GM12872 (cell line): Measurements from ENCODE around the gene KCNQ1.

Source experiments
- TF ChIP-seq, protein P1 (sequence below): IDR thresholded peaks from 3 replicates; pipeline ENCODE4 v1.5.1; 2011; ENCODE audit warnings: low read depth, mild to moderate bottlenecking, low read length, moderate library complexity; ENCODE audit not compliant: insufficient read depth

Gene KCNQ1

GRCh38 chr11:2789791-2790567, 345.2 kb downstream of the KCNQ1 start:
- TF ChIP-seq, protein P1, sequence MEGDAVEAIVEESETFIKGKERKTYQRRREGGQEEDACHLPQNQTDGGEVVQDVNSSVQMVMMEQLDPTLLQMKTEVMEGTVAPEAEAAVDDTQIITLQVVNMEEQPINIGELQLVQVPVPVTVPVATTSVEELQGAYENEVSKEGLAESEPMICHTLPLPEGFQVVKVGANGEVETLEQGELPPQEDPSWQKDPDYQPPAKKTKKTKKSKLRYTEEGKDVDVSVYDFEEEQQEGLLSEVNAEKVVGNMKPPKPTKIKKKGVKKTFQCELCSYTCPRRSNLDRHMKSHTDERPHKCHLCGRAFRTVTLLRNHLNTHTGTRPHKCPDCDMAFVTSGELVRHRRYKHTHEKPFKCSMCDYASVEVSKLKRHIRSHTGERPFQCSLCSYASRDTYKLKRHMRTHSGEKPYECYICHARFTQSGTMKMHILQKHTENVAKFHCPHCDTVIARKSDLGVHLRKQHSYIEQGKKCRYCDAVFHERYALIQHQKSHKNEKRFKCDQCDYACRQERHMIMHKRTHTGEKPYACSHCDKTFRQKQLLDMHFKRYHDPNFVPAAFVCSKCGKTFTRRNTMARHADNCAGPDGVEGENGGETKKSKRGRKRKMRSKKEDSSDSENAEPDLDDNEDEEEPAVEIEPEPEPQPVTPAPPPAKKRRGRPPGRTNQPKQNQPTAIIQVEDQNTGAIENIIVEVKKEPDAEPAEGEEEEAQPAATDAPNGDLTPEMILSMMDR, result no peak

DNA sequence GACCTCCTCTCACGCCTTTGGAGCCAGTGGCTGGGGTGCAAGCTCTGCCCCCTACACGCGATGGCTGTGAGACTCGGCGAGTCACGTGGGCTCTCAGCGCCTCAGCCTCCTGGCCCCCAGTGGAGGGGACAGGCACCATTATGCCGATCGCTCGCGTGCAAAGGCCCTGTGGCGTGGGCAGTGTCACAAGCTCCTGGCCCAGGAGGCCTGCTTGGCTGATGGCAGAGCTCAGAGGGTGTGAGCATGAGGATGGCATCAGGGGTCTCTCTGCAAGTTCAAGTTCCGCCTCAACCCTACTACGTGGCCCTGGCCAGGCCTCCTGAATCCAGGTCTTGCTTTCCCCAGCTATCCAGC, 345.7 kb downstream of the KCNQ1 start:
- TF ChIP-seq, protein P1, result no peak

DNA sequence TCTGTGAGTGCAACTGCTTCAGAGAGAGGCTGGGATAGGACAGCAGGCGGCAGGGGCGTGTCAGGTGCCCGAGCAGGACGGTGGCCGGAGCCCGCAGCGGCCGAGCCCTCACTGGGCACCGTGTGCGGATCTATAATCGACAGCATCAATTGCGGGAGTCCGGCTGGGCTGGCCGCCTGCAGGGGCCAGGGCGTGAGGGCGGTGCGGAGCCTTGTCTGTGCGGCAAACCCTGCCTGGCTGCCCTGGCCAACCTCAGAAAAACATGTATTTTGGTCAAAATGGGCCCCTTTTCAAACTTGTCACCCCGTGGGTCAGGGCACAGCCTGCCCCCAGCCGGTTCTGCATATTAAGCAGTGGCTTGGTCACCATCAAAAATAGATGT, 346.3 kb downstream of the KCNQ1 start:
- TF ChIP-seq, protein P1, result no peak

- TF ChIP-seq, protein P1, result no peak
Observed at GRCh38 chr11:2791521-2792380, 346.9 kb downstream of the KCNQ1 start.

GRCh38 chr11:2792381-2793250, 347.8 kb downstream of the KCNQ1 start:
- TF ChIP-seq, protein P1, result no peak

DNA sequence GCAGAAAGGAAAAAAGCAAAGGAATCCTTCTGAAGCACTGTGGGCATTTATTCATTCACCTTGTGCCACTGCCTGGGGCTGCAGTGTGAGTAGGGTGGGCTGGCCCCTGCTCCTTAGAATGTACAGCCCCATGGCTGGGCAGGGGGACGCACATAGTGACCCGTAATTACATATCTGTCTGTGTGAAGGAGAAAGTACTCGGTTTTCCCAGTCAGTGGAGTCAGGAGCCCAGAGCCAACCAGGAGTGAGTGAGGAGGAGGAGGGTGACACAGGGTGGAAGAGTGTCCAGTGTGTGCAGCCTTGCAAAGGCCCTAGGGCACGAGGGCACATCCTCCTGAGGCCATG, 348.9 kb downstream of the KCNQ1 start:
- TF ChIP-seq, protein P1, result no peak
